ENCODE data around the gene EIF1. TPM values are rescaled to one million over a fixed set of nuclear protein-coding genes. Genes with fewer than 3 reads are reported as not detected.
A peak's percentile ranks its signal among the peaks of the same experiment; 100 is the strongest.

Gene EIF1
- total RNA-seq, 4 donors from 2014 or later, result 211 to 299 (median 249) TPM

DNA sequence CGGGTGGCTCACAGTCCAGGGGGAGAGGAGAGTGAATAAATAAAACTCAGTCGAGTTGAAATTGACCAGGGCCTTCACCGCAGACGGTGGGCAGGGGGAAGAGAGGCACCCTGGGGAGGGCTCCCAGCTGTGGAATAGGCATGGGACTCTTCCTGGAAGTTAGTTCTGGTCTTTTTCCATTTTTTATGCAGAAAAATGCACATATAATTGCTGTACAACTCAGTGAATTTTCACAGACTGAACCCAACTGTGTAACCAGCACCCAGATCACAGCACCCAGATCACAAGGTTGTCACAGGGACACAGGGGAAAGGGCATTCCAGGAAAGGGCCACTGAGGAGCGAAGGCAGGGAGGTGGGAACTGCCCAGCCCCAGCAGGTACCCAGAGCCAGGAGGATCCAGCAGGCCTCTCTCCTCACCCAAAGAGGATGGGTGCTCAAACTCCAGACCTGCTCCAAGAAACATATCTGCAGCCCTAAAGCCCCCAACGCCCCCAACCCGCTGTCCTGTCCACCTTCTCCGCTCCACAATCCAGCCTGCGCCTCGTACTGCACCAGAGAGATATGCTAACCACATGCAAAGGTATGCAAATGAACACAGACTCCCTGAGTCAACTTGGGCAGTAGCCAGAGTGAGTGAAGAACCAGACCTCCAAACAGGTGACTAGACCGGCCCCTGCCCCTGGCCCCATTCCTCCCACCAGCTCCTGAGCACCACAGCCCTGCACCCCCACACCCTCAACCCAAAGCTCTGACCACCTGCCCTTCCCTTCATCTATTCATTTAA, 29.1 kb upstream of the EIF1 start:
- peak in 1 of 2 donors; percentile 84 for DNase-seq (ENCODE audit: low spot score in 2 of 2)
- WGBS, 2 donors, result 66 to 67% methylated on average over 11 of the region's 11 CpGs
- no peak for TF ChIP-seq POLR2A (IDR thresholded peaks at IDR 0.05)
- TF ChIP-seq, protein P1, sequence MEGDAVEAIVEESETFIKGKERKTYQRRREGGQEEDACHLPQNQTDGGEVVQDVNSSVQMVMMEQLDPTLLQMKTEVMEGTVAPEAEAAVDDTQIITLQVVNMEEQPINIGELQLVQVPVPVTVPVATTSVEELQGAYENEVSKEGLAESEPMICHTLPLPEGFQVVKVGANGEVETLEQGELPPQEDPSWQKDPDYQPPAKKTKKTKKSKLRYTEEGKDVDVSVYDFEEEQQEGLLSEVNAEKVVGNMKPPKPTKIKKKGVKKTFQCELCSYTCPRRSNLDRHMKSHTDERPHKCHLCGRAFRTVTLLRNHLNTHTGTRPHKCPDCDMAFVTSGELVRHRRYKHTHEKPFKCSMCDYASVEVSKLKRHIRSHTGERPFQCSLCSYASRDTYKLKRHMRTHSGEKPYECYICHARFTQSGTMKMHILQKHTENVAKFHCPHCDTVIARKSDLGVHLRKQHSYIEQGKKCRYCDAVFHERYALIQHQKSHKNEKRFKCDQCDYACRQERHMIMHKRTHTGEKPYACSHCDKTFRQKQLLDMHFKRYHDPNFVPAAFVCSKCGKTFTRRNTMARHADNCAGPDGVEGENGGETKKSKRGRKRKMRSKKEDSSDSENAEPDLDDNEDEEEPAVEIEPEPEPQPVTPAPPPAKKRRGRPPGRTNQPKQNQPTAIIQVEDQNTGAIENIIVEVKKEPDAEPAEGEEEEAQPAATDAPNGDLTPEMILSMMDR (IDR thresholded peaks at IDR 0.05), result no peak
- H3K4me3 ChIP-seq (ENCODE audit: low read depth, poor library complexity, severe bottlenecking), result no peak overlapping the region
- intact Hi-C loops (cut with DNase I; ENCODE audit: low total_unique reads), result loop anchor here (5.0 kb wide), 1 partner anchor 802 kb away; no protein-coding TSS in a partner anchor

DNA sequence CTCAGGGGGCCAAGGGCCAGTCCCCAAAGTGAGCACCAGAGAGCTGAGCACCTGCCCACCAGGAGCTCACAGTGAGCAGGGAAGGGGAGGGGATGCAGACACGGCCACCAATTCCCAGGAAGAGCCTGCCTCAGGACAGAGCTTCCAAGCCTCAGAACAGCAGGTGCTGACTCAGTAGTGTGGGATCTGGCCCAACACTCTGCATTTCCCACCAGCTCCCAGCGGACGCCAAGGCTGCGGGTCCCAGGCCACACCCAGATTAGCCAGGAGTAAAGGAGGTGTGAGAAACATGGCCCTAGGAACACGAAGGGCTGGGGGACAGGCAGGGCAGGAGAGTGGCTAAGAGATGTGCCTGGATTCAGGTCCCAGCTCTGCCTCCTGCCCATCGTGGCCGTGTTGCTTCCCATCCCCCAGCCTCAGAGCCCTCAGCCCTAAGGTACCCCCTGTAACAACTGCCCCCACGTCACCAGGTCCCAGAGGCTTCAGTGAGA, 28.4 kb upstream of the EIF1 start:
- TF ChIP-seq, protein P1 (IDR thresholded peaks at IDR 0.05), result no peak
- TF ChIP-seq POLR2A (IDR thresholded peaks at IDR 0.05), result no peak
- no peak overlapping the region for H3K4me3 ChIP-seq (ENCODE audit: low read depth, poor library complexity, severe bottlenecking)
- intact Hi-C loops (cut with DNase I; ENCODE audit: low total_unique reads), result loop anchor here (5.0 kb wide), 1 partner anchor 803 kb away; no protein-coding TSS in a partner anchor
- peak in 1 of 2 donors; percentile 82 for DNase-seq (ENCODE audit: low spot score in 2 of 2)
- WGBS, 2 donors, result 46 to 55% methylated on average over 8 of the region's 8 CpGs

GRCh38 chr17:41663451-41664171, 25.1 kb upstream of the EIF1 start:
- H3K4me3 ChIP-seq (ENCODE audit: low read depth, poor library complexity, severe bottlenecking), result no peak overlapping the region
- intact Hi-C loops (cut with DNase I; ENCODE audit: low total_unique reads), result loop anchor here (5.0 kb wide), 1 partner anchor 806 kb away; no protein-coding TSS in a partner anchor
- whole genome bisulfite sequencing, 2 donors, result 47 to 55% methylated on average over 8 of the region's 8 CpGs

GRCh38 chr17:41664172-41664457, 24.6 kb upstream of the EIF1 start:
- TF ChIP-seq, protein P1 (IDR thresholded peaks at IDR 0.05), result no peak
- no peak for TF ChIP-seq POLR2A (IDR thresholded peaks at IDR 0.05)
- DNase-seq (ENCODE audit: low spot score in 2 of 2), result no peak
- no peak overlapping the region for H3K4me3 ChIP-seq (ENCODE audit: low read depth, poor library complexity, severe bottlenecking)
- WGBS, 2 donors, result 63 to 83% methylated on average over 2 of the region's 2 CpGs
- intact Hi-C loops (cut with DNase I; ENCODE audit: low total_unique reads), result loop anchor here (5.0 kb wide), 1 partner anchor 807 kb away; no protein-coding TSS in a partner anchor

More at GRCh38 chr17:41663451-41664171, 25.1 kb upstream of the EIF1 start:
- no peak for DNase-seq (ENCODE audit: low spot score in 2 of 2)
- TF ChIP-seq POLR2A (IDR thresholded peaks at IDR 0.05), result no peak
- TF ChIP-seq, protein P1 (IDR thresholded peaks at IDR 0.05), result no peak

GRCh38 chr17:41664587-41665565, 23.8 kb upstream of the EIF1 start:
- H3K4me3 ChIP-seq (ENCODE audit: low read depth, poor library complexity, severe bottlenecking), result no peak overlapping the region
- intact Hi-C loops (cut with DNase I; ENCODE audit: low total_unique reads), result loop anchor here (5.0 kb wide), 2 partner anchors 808 to 858 kb away; no protein-coding TSS in a partner anchor
- no peak for DNase-seq (ENCODE audit: low spot score in 2 of 2)
- TF ChIP-seq POLR2A (IDR thresholded peaks at IDR 0.05), result no peak
- TF ChIP-seq, protein P1 (IDR thresholded peaks at IDR 0.05), result no peak
- 44% methylated on average over 15 of the region's 15 CpGs for WGBS, 2 donors

Data from lower leg skin (tissue), 4 donors.